HFFc6 (cell line): ENCODE measurements around the gene HNRNPUL1. TPM values are rescaled to one million over a fixed set of nuclear protein-coding genes. Genes with fewer than 3 reads are reported as not detected.
"Not testable (repeated sequence)": the region's sequence is repeated elsewhere in the genome, so short reads cannot be mapped to it uniquely, and the experiment has no call there.

Experiments
- DNase-seq: peaks from one replicate; pipeline ENCODE4 v3.0.0-alpha.2; 2018
- H3K27ac Mint-ChIP-seq: 2 replicates; pipeline ENCODE4 v1.8.0; 2020; ENCODE audit warnings: mild to moderate bottlenecking, mixed read lengths
- H3K27me3 Mint-ChIP-seq: 2 replicates; pipeline ENCODE4 v1.8.0; 2021; ENCODE audit warnings: mild to moderate bottlenecking, moderate library complexity, mixed read lengths; ENCODE audit not compliant: insufficient read depth
- H3K36me3 Mint-ChIP-seq: 2 replicates; pipeline ENCODE4 v1.8.0; 2021; ENCODE audit warnings: low read depth, mixed read lengths
- H3K4me1 Mint-ChIP-seq: 2 replicates; pipeline ENCODE4 v1.8.0; 2020; ENCODE audit warnings: low read depth, mixed read lengths
- H3K4me3 Mint-ChIP-seq: 2 replicates; pipeline ENCODE4 v1.8.0; 2020; ENCODE audit warnings: mild to moderate bottlenecking, moderate library complexity, mixed read lengths
- H3K9me3 Mint-ChIP-seq: 2 replicates; pipeline ENCODE4 v1.8.0; 2020; ENCODE audit warnings: mild to moderate bottlenecking, mixed read lengths
- CTCF ChIP-seq: fragments of 200-600 bp; sonication (generic); IDR thresholded peaks from 2 replicates; pipeline ENCODE4 v1.5.0; 2021; ENCODE audit warnings: antibody characterized with exemption, mild to moderate bottlenecking
- total RNA-seq, 6 experiments: library from RNA; stranded (reverse); fragmentation: NEBNext Ultra II Directional; extraction: Animal tissue kit (Norgen Biotek cat#: 25700); gene quantifications; 2 replicates in 1 of 6; 3 replicates in 5 of 6; pipeline ENCODE4 v1.2.3, GENCODE V29; 2021

Gene HNRNPUL1
- total RNA-seq, 6 experiments from 2014 or later = 176 to 245 (median 234) TPM

GRCh38 chr19:41339936-41340335 lies 75.8 kb downstream of the HNRNPUL1 start:
- Mint-ChIP-seq H3K4me3 (no peak overlapping the region), H3K27ac (no peak overlapping the region; the same call in 1 of the 2 replicates), H3K36me3 (peaks cover 24% of the 10 kb centered on the region), H3K27me3 (no peaks in the 10 kb centered on the region; the same call in 1 of the 2 replicates), H3K9me3 (no peaks in the 10 kb centered on the region), H3K4me1 (peaks cover 15% of the 10 kb centered on the region)
- peak; percentile 40 for DNase-seq
- TF ChIP-seq CTCF = no peak

- H3K27ac Mint-ChIP-seq = no peak overlapping the region
- TF ChIP-seq CTCF = no peak
- no peaks in the 10 kb centered on the region; the same call in 1 of the 2 replicates for H3K27me3 Mint-ChIP-seq
- DNase-seq = no peak
- peaks cover 24% of the 10 kb centered on the region for H3K36me3 Mint-ChIP-seq
- no peaks in the 10 kb centered on the region for H3K9me3 Mint-ChIP-seq
- no peak overlapping the region for H3K4me3 Mint-ChIP-seq
- peaks cover 15% of the 10 kb centered on the region for H3K4me1 Mint-ChIP-seq
These were observed 77.7 kb downstream of the HNRNPUL1 start for GRCh38 chr19:41341669-41342490.

GRCh38 chr19:41344162-41344561 lies 80.0 kb downstream of the HNRNPUL1 start:
- H3K4me1 Mint-ChIP-seq = peaks cover 19% of the 10 kb centered on the region
- H3K4me3 Mint-ChIP-seq = no peak overlapping the region
- DNase-seq = no peak
- no peaks in the 10 kb centered on the region for H3K9me3 Mint-ChIP-seq
- H3K27ac Mint-ChIP-seq = no peak overlapping the region
- H3K36me3 Mint-ChIP-seq = peaks cover 22% of the 10 kb centered on the region
- H3K27me3 Mint-ChIP-seq = no peaks in the 10 kb centered on the region
- no peak for TF ChIP-seq CTCF

GRCh38 chr19:41346916-41347315 lies 82.7 kb downstream of the HNRNPUL1 start:
- H3K27ac Mint-ChIP-seq, H3K27me3 Mint-ChIP-seq, DNase-seq, H3K4me3 Mint-ChIP-seq, H3K9me3 Mint-ChIP-seq: not testable (repeated sequence)
- Mint-ChIP-seq H3K36me3 (peaks cover 13% of the 10 kb centered on the region), H3K4me1 (peaks cover 24% of the 10 kb centered on the region)

GRCh38 chr19:41350735-41351338 lies 86.7 kb downstream of the HNRNPUL1 start:
- Mint-ChIP-seq H3K27ac (peak overlapping the region; percentile 77), H3K4me1 (peaks cover 30% of the 10 kb centered on the region), H3K36me3 (peaks cover 5% of the 10 kb centered on the region), H3K27me3 (no peaks in the 10 kb centered on the region), H3K9me3 (no peaks in the 10 kb centered on the region), H3K4me3 (peak overlapping the region; percentile 99)
- TF ChIP-seq CTCF = no peak
- no peak for DNase-seq
